HEK293T (cell line): ENCODE measurements around the gene NRIP1.

Experiments used
- CTCF ChIA-PET: fragments of 350-600 bp; formaldehyde crosslinking; extraction: SDS; loops from one replicate; lab custom pipeline; 2021; ENCODE audit warnings: antibody characterized with exemption, inconsistent platforms; lab: Yijun Ruan, JAX
- POLR2A ChIA-PET: fragments of 350-600 bp; formaldehyde crosslinking; extraction: SDS; loops from one replicate; lab custom pipeline; 2020; ENCODE audit warnings: antibody characterized with exemption, inconsistent platforms; lab: Yijun Ruan, JAX
- DNase-seq: peaks from one replicate; pipeline ENCODE4 v3.0.0; 2012; ENCODE audit warnings: mixed read lengths; ENCODE audit errors: extremely low spot score
- ARNT ChIP-seq: fragments of 450-650 bp; IDR thresholded peaks from 2 replicates; pipeline ENCODE4 v1.6.1; 2017; ENCODE audit warnings: mild to moderate bottlenecking
- BHLHE40 ChIP-seq: fragments of 450-650 bp; IDR thresholded peaks from 2 replicates; pipeline ENCODE4 v1.6.1; 2016; ENCODE audit warnings: mild to moderate bottlenecking, moderate library complexity, borderline replicate concordance
- CTBP1 ChIP-seq: fragments of 450-650 bp; IDR thresholded peaks from 2 replicates; pipeline ENCODE4 v1.6.1; 2016; ENCODE audit warnings: borderline replicate concordance
- ELF4 ChIP-seq: fragments of 450-650 bp; IDR thresholded peaks from 2 replicates; pipeline ENCODE4 v1.6.1; 2017; ENCODE audit warnings: antibody characterized with exemption
- FOXA1 ChIP-seq: fragments of 450-650 bp; IDR thresholded peaks from 2 replicates; pipeline ENCODE4 v1.6.1; 2016; ENCODE audit warnings: mild to moderate bottlenecking
- FOXK2 ChIP-seq: fragments of 450-650 bp; IDR thresholded peaks from 2 replicates; pipeline ENCODE4 v1.6.1; 2016; ENCODE audit warnings: mild to moderate bottlenecking
- FOXM1 ChIP-seq: fragments of 450-650 bp; IDR thresholded peaks from 2 replicates; pipeline ENCODE4 v1.6.1; 2017; ENCODE audit warnings: mild to moderate bottlenecking, borderline replicate concordance
- HDGF ChIP-seq: fragments of 450-650 bp; IDR thresholded peaks from 2 replicates; pipeline ENCODE4 v1.6.1; 2017; ENCODE audit warnings: antibody characterized with exemption, borderline replicate concordance
- L3MBTL2 ChIP-seq: fragments of 450-650 bp; conservative IDR thresholded peaks from 2 replicates; pipeline ENCODE4 v1.6.1; 2016; ENCODE audit warnings: mild to moderate bottlenecking
- LEF1 ChIP-seq: fragments of 450-650 bp; IDR thresholded peaks from 2 replicates; pipeline ENCODE4 v1.6.1; 2017; ENCODE audit warnings: mild to moderate bottlenecking, borderline replicate concordance
- NFRKB ChIP-seq: fragments of 450-650 bp; IDR thresholded peaks from 2 replicates; pipeline ENCODE4 v1.6.1; 2016; ENCODE audit warnings: mild to moderate bottlenecking, moderate library complexity
- PKNOX1 ChIP-seq: fragments of 450-650 bp; IDR thresholded peaks from 2 replicates; pipeline ENCODE4 v1.6.1; 2016
- SP1 ChIP-seq: fragments of 450-650 bp; IDR thresholded peaks from 2 replicates; pipeline ENCODE4 v1.6.1; 2017
- SUZ12 ChIP-seq: fragments of 450-650 bp; IDR thresholded peaks from 2 replicates; pipeline ENCODE4 v1.6.1; 2016; ENCODE audit warnings: mild to moderate bottlenecking
- TARDBP ChIP-seq: fragments of 450-650 bp; IDR thresholded peaks from 2 replicates; pipeline ENCODE4 v1.6.1; 2016
- ZNF384 ChIP-seq: fragments of 450-650 bp; IDR thresholded peaks from 2 replicates; pipeline ENCODE4 v1.6.1; 2016

The NRIP1 gene

GRCh38 chr21:14968821-14969220, 96.0 kb downstream of the NRIP1 start:
- ChIA-PET POLR2A (no interaction called here), CTCF (no interaction called here)
- TF ChIP-seq FOXA1 (no peak), BHLHE40 (no peak), NFRKB (no peak), ELF4 (no peak), LEF1 (no peak), ARNT (no peak), HDGF (no peak)
- no peak for DNase-seq

- CTCF ChIA-PET, result no interaction called here
- DNase-seq, result no peak
- POLR2A ChIA-PET, result no interaction called here
- no peak for TF ChIP-seq L3MBTL2
- no peak for TF ChIP-seq BHLHE40
- no peak for TF ChIP-seq CTBP1
- TF ChIP-seq TARDBP, result no peak
- TF ChIP-seq FOXK2, result no peak
- no peak for TF ChIP-seq FOXA1
- no peak for TF ChIP-seq NFRKB
- no peak for TF ChIP-seq LEF1
- TF ChIP-seq HDGF, result no peak
- no peak for TF ChIP-seq SP1
- TF ChIP-seq PKNOX1, result no peak
- no peak for TF ChIP-seq FOXM1
- TF ChIP-seq ZNF384, result no peak
- no peak for TF ChIP-seq ARNT
- no peak for TF ChIP-seq SUZ12
- TF ChIP-seq ELF4, result no peak
Measured at GRCh38 chr21:14968029-14968428, 96.8 kb downstream of the NRIP1 start.

- POLR2A ChIA-PET, result no interaction called here
- no peak for DNase-seq
- CTCF ChIA-PET, result no interaction called here
- TF ChIP-seq FOXA1 (no peak), ELF4 (no peak), ZNF384 (no peak), PKNOX1 (no peak), SUZ12 (no peak), LEF1 (no peak), FOXM1 (no peak)
Measured at GRCh38 chr21:14964621-14965020, 100.2 kb downstream of the NRIP1 start.

GRCh38 chr21:14962217-14962616, 102.6 kb downstream of the NRIP1 start:
- TF ChIP-seq HDGF (no peak), BHLHE40 (no peak)
- DNase-seq, result no peak
- CTCF ChIA-PET, result no interaction called here
- POLR2A ChIA-PET, result no interaction called here

GRCh38 chr21:14961502-14961901, 103.3 kb downstream of the NRIP1 start:
- ChIA-PET CTCF (no interaction called here), POLR2A (no interaction called here)
- DNase-seq, result no peak
- TF ChIP-seq HDGF (no peak), SP1 (no peak)

GRCh38 chr21:14959343-14959742, 105.5 kb downstream of the NRIP1 start:
- ChIA-PET POLR2A (no interaction called here), CTCF (no interaction called here)
- DNase-seq, result no peak
- no peak for TF ChIP-seq ELF4
- TF ChIP-seq LEF1, result no peak
- TF ChIP-seq TARDBP, result no peak
- TF ChIP-seq CTBP1, result no peak
- no peak for TF ChIP-seq BHLHE40
- no peak for TF ChIP-seq PKNOX1
- TF ChIP-seq L3MBTL2, result no peak
- TF ChIP-seq FOXK2, result no peak

GRCh38 chr21:14957836-14958235, 107.0 kb downstream of the NRIP1 start:
- CTCF ChIA-PET, result no interaction called here
- no peak for DNase-seq
- POLR2A ChIA-PET, result no interaction called here
- TF ChIP-seq SP1 (no peak), ZNF384 (no peak), TARDBP (no peak)

- CTCF ChIA-PET, result no interaction called here
- POLR2A ChIA-PET, result no interaction called here
- TF ChIP-seq CTBP1, result no peak
- no peak for TF ChIP-seq LEF1
- no peak for TF ChIP-seq TARDBP
- no peak for TF ChIP-seq SUZ12
- TF ChIP-seq NFRKB, result no peak
- no peak for TF ChIP-seq FOXM1
- no peak for TF ChIP-seq SP1
- no peak for TF ChIP-seq FOXA1
- TF ChIP-seq ZNF384, result no peak
- no peak for TF ChIP-seq ARNT
- TF ChIP-seq BHLHE40, result no peak
- TF ChIP-seq FOXK2, result no peak
- no peak for TF ChIP-seq L3MBTL2
- no peak for TF ChIP-seq PKNOX1
- no peak for DNase-seq
Measured at GRCh38 chr21:14956807-14957206, 108.0 kb downstream of the NRIP1 start.
